ENCODE results near the gene ZBTB17. TPM values are rescaled to one million over a fixed set of nuclear protein-coding genes. Genes with fewer than 3 reads are reported as not detected.

The ZBTB17 gene
- total and polyA plus RNA-seq, 2 of the 8 experiments (the other 6 are each of a cell fraction or from before 2014, with no cell fraction given) = 24.7 to 36.2 TPM

DNA sequence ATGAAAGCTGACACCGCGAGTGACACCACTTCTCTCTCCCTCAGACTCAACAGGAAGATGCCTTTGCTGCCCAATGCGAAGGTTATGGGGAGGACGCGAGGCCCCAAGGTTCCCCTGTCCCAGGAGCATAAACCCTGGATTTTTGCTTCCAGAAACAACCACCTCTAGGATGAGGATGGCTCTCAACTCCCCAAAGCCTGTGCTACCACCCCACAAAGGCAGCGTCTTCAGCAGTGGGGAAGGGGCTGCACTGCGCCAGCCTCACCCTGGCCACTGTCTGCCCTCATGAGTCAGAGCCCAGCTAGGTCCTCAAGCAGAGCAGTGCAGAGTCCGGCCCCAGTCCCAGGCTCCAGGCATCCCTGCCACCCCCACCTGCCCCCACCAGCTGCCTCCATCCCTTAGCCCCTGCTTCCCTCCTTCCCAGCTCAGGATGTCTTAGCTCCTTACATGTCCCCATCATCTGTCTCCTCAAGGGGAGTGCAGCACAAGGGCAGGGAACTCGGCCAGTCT lies 21.2 kb upstream of the ZBTB17 start:
- Histone ChIP-seq H3K23me2 (ENCODE audit: low read depth, low read length) (no peaks in the 10 kb centered on the region), H3K56ac (replicated peaks; ENCODE audit: insufficient read length, low read depth, low read length) (no peak overlapping the region), H3K27me3 (replicated peaks in 1 of 4; ENCODE audit: control insufficient read depth in 3 of 4, extremely low read depth in 1 of 4, insufficient read depth in 3 of 4, low read length in 3 of 4) (peaks cover 0 to 3% (median 0%) of the 10 kb centered on the region in 4 experiments; a peak in 1 of 7 replicates), H2BK15ac (ENCODE audit: low read length) (no peak overlapping the region), H3K36me3 (ENCODE audit: control insufficient read depth in 2 of 4, insufficient read depth in 4 of 4, low read length in 3 of 4) (no peaks in the 10 kb centered on the region), H3K4me3 (ENCODE audit: extremely low read depth in 1 of 4, insufficient read depth in 2 of 4, low read depth in 3 of 4, low read length in 4 of 4) (no peak overlapping the region), H3K23ac (ENCODE audit: insufficient read length) (no peak overlapping the region), H2BK5ac (ENCODE audit: low read depth, low read length) (no peak overlapping the region), H3K9me3 (ENCODE audit: insufficient read depth in 2 of 2, low read depth in 1 of 2, low read length in 1 of 2) (no peaks in the 10 kb centered on the region), H4K20me1 (replicated peaks in 1 of 2; ENCODE audit: control insufficient read depth in 1 of 2, insufficient read depth in 2 of 2, low read length in 2 of 2) (peaks cover 0 to 5% of the 10 kb centered on the region in 2 experiments), H2BK12ac (ENCODE audit: low read depth, low read length) (no peak overlapping the region), H4K5ac (ENCODE audit: insufficient read length, low read depth, low read length) (no peak overlapping the region), H3K4ac (replicated peaks; ENCODE audit: insufficient read length, low read depth, low read length) (no peak overlapping the region), H3K14ac (ENCODE audit: insufficient read length) (no peak overlapping the region), H3K4me2 (ENCODE audit: insufficient read depth in 1 of 2, low read depth in 2 of 2, low read length in 2 of 2) (no peak overlapping the region), H4K91ac (replicated peaks; ENCODE audit: insufficient read length, low read length) (no peak overlapping the region), H3K4me1 (replicated peaks in 1 of 4; ENCODE audit: control insufficient read depth in 3 of 4, insufficient read depth in 4 of 4, low read length in 3 of 4) (no peaks in the 10 kb centered on the region), H3K27ac (ENCODE audit: low read depth, low read length) (no peak overlapping the region), H2BK120ac (replicated peaks; ENCODE audit: low read depth, low read length) (no peak overlapping the region), H2BK20ac (ENCODE audit: low read length) (no peak overlapping the region), H2AK5ac (ENCODE audit: low read depth, low read length) (no peak overlapping the region), H2AFZ (ENCODE audit: low read length) (no peak overlapping the region), H4K8ac (ENCODE audit: extremely low read depth, insufficient read depth, low read length) (no peak overlapping the region), H3K18ac (ENCODE audit: extremely low read depth, low read length) (no peak overlapping the region), H3K9ac (replicated peaks in 1 of 4; ENCODE audit: extremely low read depth in 1 of 4, low read depth in 3 of 4, low read length in 3 of 4) (no peak overlapping the region), H3K79me1 (ENCODE audit: low read depth, low read length) (no peaks in the 10 kb centered on the region), H3K79me2 (ENCODE audit: control insufficient read depth in 1 of 2, insufficient read depth in 2 of 2, low read length in 2 of 2) (no peaks in the 10 kb centered on the region)
- ChIA-PET POLR2A (ENCODE audit: partially characterized antibody) (interaction anchor here (1.3 kb wide), 1 partner anchor 28 kb away, joined by 3 read pairs; no protein-coding TSS in a partner anchor), CTCF (ENCODE audit: partially characterized antibody) (interaction anchor here (0.8 to 2.9 kb wide), 11 partner anchors 12 to 205 kb away, joined by 3 to 27 read pairs (median 4); no protein-coding TSS in a partner anchor)
- FAIRE-seq = no peak
- no peak for DNase-seq (ENCODE audit: low read depth in 1 of 2, low spot score in 2 of 2)
- WGBS, 2 experiments (ENCODE audit: extremely low coverage in 1 of 2, insufficient coverage in 1 of 2, insufficient read length in 1 of 2, insufficient replicate concordance in 2 of 2, low coverage in 1 of 2, low lambda C conversion rate in 2 of 2, missing lambda C conversion rate in 1 of 2) = 91% methylated on average over 9 of the region's 9 CpGs; no CpG with 5 or more reads in 1 of the 2 experiments
- TF ChIP-seq TBP (IDR thresholded peaks at IDR 0.05; ENCODE audit: low read depth, low read length) (no peak), CBX8 (IDR thresholded peaks at IDR 0.05; ENCODE audit: borderline replicate concordance, low read depth, low read length) (no peak), SAP30 (IDR thresholded peaks at IDR 0.05; ENCODE audit: insufficient read depth, insufficient replicate concordance, low read length) (no peak), EZH2 (IDR thresholded peaks at IDR 0.05; ENCODE audit: low read depth, low read length, severe bottlenecking) (no peak)

Measured in H1 (cell line).